Measurements from ENCODE around the gene AMIGO2.

The AMIGO2 gene

DNA sequence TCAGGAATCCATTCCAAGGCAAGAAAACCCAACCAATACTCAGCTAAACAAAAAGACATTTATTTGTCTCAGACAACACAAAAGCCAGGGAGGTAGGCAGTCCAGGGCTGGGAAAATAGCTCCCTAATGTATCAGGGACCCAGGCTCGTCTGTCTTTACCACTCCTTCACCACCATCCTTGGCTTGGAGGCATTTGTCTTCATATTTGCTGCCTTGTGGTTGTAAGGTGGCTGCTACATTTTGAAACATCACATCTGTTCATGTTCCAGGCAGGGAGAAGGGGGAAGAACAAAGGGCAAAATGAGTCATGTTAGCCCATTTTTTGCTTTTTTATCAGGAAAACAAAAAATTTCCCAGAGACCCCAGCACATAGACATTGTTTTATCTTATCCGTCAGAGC lies 45.1 kb downstream of the AMIGO2 start:
- ChIA-PET POLR2A (no interaction called here), CTCF (interaction anchor here (0.7 to 6.4 kb wide), 8 partner anchors 8 to 652 kb away, joined by 3 to 122 read pairs (median 43); no protein-coding TSS in a partner anchor)
- no peak for DNase-seq (ENCODE audit: low read depth, low spot score)
- H3K4me3 ChIP-seq (ENCODE audit: low read depth, low read length): no peak overlapping the region
- TF ChIP-seq, protein P1, sequence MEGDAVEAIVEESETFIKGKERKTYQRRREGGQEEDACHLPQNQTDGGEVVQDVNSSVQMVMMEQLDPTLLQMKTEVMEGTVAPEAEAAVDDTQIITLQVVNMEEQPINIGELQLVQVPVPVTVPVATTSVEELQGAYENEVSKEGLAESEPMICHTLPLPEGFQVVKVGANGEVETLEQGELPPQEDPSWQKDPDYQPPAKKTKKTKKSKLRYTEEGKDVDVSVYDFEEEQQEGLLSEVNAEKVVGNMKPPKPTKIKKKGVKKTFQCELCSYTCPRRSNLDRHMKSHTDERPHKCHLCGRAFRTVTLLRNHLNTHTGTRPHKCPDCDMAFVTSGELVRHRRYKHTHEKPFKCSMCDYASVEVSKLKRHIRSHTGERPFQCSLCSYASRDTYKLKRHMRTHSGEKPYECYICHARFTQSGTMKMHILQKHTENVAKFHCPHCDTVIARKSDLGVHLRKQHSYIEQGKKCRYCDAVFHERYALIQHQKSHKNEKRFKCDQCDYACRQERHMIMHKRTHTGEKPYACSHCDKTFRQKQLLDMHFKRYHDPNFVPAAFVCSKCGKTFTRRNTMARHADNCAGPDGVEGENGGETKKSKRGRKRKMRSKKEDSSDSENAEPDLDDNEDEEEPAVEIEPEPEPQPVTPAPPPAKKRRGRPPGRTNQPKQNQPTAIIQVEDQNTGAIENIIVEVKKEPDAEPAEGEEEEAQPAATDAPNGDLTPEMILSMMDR (IDR thresholded peaks at IDR 0.05; ENCODE audit: insufficient read depth, low read length, missing control alignments): no peak

DNA sequence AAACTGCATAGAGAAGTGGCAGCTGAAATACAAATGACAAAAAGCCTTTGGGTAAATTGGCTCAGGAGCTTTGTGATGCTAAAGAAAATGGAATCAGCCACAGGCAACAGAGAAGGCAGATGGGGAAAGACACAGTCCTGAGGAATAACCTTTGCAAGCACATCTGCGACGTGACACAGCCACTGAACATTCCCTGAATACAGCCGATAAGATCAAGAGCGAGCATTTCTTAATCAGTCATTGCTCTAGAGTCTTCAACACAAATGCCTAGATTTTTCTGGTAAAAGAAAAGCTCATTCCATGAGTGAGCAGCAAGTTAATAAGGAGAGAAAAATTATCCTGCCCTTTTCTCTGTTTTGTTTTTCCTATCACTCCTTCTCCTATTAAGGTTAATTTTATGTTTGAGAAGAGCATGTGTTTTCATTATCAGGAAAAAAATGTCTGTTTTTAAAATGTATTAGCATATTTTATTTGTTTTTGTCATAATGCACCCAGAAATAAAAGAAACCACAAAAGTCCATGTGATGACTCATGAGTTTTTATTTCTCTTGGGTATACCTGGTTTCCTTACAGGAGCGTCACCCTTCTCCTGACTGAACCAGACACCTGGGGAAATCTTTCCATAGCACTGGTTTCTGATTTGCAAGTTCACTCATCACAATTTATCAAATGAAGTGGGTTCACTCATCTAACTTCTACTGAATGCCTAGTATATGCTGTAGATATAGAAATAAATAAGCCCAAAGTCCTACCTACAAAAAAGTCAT lies 45.8 kb downstream of the AMIGO2 start:
- CTCF ChIA-PET: interaction anchor here (1.1 to 6.4 kb wide), 24 partner anchors 8 to 658 kb away, joined by 3 to 122 read pairs (median 8); no protein-coding TSS in a partner anchor

DNA sequence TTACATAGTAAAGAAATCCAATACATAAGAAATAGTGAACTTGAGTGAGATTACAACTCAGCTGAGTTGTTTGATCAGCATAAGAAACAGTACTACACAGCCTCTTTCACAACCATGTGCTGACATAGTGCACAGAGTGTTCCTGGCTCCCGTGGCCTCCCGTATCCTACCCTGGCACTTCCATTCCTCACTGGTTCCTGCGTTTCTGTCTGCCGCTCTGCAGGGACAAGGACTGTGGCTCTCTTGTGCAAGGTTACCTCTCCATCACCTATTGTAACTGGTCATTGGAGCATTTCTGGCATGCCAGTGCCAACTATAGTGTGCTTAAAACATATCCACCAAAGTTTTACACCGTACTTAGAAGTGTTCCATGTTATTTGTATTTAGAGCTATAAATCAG lies 46.7 kb downstream of the AMIGO2 start:
- DNase-seq (ENCODE audit: low read depth, low spot score): no peak
- CTCF ChIA-PET: interaction anchor here (0.6 to 6.4 kb wide), 58 partner anchors 9 to 746 kb away, joined by 3 to 122 read pairs (median 4); partner anchors contain the start of genes AMIGO2 and PCED1B
- POLR2A ChIA-PET: interaction anchor here (0.6 to 0.7 kb wide), 2 partner anchors 274 to 653 kb away, joined by 3 read pairs; no protein-coding TSS in a partner anchor
- no peak overlapping the region for H3K4me3 ChIP-seq (ENCODE audit: low read depth, low read length)
- TF ChIP-seq, protein P1 (IDR thresholded peaks at IDR 0.05; ENCODE audit: insufficient read depth, low read length, missing control alignments): no peak

More for the DNA sequence above, 45.8 kb downstream of the AMIGO2 start:
- DNase-seq (ENCODE audit: low read depth, low spot score): no peak
- POLR2A ChIA-PET: interaction anchor here (0.7 kb wide), 1 partner anchor 273 kb away, joined by 3 read pairs; no protein-coding TSS in a partner anchor
- TF ChIP-seq, protein P1 (IDR thresholded peaks at IDR 0.05; ENCODE audit: insufficient read depth, low read length, missing control alignments): no peak
- H3K4me3 ChIP-seq (ENCODE audit: low read depth, low read length): no peak overlapping the region

DNA sequence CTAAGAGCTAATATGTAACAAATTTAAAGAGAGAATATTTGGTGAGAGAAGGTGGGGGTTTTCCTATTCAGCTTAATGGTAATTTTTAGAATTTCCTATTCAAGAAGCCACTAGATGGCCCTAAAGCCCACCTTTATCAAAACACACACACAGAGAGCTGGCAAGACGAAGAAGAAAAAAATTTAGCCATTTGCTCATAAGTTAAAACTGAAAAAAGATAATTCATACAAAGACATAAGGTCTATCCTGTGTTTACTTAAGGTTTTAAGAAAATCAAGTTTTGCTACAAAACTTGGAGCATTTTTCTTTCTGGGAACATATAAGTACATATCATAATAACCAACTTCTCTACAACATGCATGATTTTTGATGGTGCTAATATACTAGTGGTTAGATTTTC lies 47.1 kb downstream of the AMIGO2 start:
- CTCF ChIA-PET: interaction anchor here (0.6 to 6.4 kb wide), 67 partner anchors 10 to 747 kb away, joined by 3 to 122 read pairs (median 4); partner anchors contain the start of genes AMIGO2 and PCED1B
- no peak for DNase-seq (ENCODE audit: low read depth, low spot score)
- POLR2A ChIA-PET: interaction anchor here (0.6 kb wide), 1 partner anchor 654 kb away, joined by 3 read pairs; no protein-coding TSS in a partner anchor
- TF ChIP-seq, protein P1 (IDR thresholded peaks at IDR 0.05; ENCODE audit: insufficient read depth, low read length, missing control alignments): peak; percentile 27
- H3K4me3 ChIP-seq (ENCODE audit: low read depth, low read length): no peak overlapping the region

DNA sequence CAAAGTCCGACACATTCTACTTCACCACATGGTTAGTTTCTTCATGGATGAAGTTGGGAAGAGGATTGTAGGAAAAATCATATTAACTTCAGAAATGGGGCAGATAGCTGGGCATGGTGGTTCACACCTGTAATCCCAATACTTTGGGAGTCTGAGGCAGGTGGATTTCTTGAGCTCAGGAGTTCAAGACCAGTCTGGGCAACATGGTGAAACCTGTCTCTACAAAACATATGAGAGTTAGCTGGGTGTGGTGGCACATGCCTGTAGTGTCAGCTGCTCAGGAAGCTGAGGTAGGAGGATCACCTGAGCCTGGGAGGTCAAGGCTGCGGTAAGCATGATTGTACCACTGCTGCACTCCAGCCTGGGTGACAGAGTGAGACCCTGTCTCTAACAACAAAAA lies 49.9 kb downstream of the AMIGO2 start:
- CTCF ChIA-PET: interaction anchor here (1.2 kb wide), 1 partner anchor 657 kb away, joined by 5 read pairs; no protein-coding TSS in a partner anchor

More for the DNA sequence above, 49.9 kb downstream of the AMIGO2 start:
- no peak for DNase-seq (ENCODE audit: low read depth, low spot score)
- no peak overlapping the region for H3K4me3 ChIP-seq (ENCODE audit: low read depth, low read length)
- POLR2A ChIA-PET: no interaction called here
- TF ChIP-seq, protein P1 (IDR thresholded peaks at IDR 0.05; ENCODE audit: insufficient read depth, low read length, missing control alignments): no peak
